K562 (cell line): ENCODE measurements around the gene UPK2. TPM values are rescaled to one million over a fixed set of nuclear protein-coding genes. Genes with fewer than 3 reads are reported as not detected.
A peak's percentile ranks its signal among the peaks of the same experiment; 100 is the strongest.

Source experiments
- ASH1L ChIP-seq: fragments of 450-650 bp; IDR thresholded peaks from 2 replicates; pipeline ENCODE4 v1.6.1; 2018; ENCODE audit warnings: borderline replicate concordance, mild to moderate bottlenecking, low read depth; ENCODE audit not compliant: partially characterized antibody
- BCL6 ChIP-seq: fragments of 250-450 bp; sonication (Bioruptor Pico); IDR thresholded peaks from 2 replicates; pipeline ENCODE4 v1.4.0; 2020
- BCOR ChIP-seq: fragments of 450-650 bp; IDR thresholded peaks from 2 replicates; pipeline ENCODE4 v1.6.1; 2016
- BHLHE40 ChIP-seq: IDR thresholded peaks from 2 replicates; pipeline ENCODE4 v1.6.1; 2011; ENCODE audit warnings: low read length, improper control_type of control experiment
- CBFB ChIP-seq: sonication (generic); formaldehyde crosslinking; IDR thresholded peaks from 2 replicates; pipeline ENCODE4 v1.4.0; 2020; ENCODE audit warnings: mild to moderate bottlenecking, missing genetic modification reagents
- CHD2 ChIP-seq: IDR thresholded peaks from 2 replicates; pipeline ENCODE4 v1.6.1; 2011; ENCODE audit warnings: low read depth, low read length
- COPS2 ChIP-seq: fragments of 450-650 bp; conservative IDR thresholded peaks from 2 replicates; pipeline ENCODE4 v1.6.1; 2016; ENCODE audit warnings: mild to moderate bottlenecking, moderate library complexity
- FOXJ3 ChIP-seq: sonication (generic); formaldehyde crosslinking; IDR thresholded peaks from 2 replicates; pipeline ENCODE4 v1.4.0; 2020; ENCODE audit warnings: mild to moderate bottlenecking, missing genetic modification reagents
- GATAD2A ChIP-seq: fragments of 450-650 bp; IDR thresholded peaks from 2 replicates; pipeline ENCODE4 v1.6.1; 2017
- HDAC8 ChIP-seq: fragments of 450-650 bp; IDR thresholded peaks from 2 replicates; pipeline ENCODE4 v1.6.1; 2016; ENCODE audit warnings: mild to moderate bottlenecking, missing genetic modification characterization, moderate library complexity, missing compliant biosample characterization
- HSF4 ChIP-seq: fragments of 250-450 bp; sonication (Bioruptor Pico); IDR thresholded peaks from 2 replicates; pipeline ENCODE4 v2.1.2; 2022; ENCODE audit warnings: mild to moderate bottlenecking, moderate library complexity, borderline replicate concordance
- MBD2 ChIP-seq: sonication (generic); IDR thresholded peaks from 2 replicates; pipeline ENCODE4 v1.6.1; 2016; ENCODE audit warnings: low read depth, borderline replicate concordance
- MNT ChIP-seq, 2 experiments: fragments of 450-650 bp; conservative IDR thresholded peaks; 2 replicates each; pipeline ENCODE4 v1.6.1; 2017; ENCODE audit warnings: mild to moderate bottlenecking in 2 of 2, moderate library complexity in 2 of 2
- MTF1 ChIP-seq: fragments of 250-450 bp; sonication (Bioruptor Pico); IDR thresholded peaks from 2 replicates; pipeline ENCODE4 v1.9.0; 2021; ENCODE audit warnings: moderate library complexity, mild to moderate bottlenecking, inconsistent platforms, borderline replicate concordance
- OTX1 ChIP-seq: fragments of 450-650 bp; formaldehyde crosslinking; IDR thresholded peaks from 2 replicates; pipeline ENCODE4 v1.4.0; 2022; ENCODE audit warnings: mild to moderate bottlenecking
- PBX2 ChIP-seq, 2 experiments: IDR thresholded peaks in 1 of 2; conservative IDR thresholded peaks in 1 of 2; 2 replicates each; pipeline ENCODE4 v1.6.1; 2016; ENCODE audit warnings: low read depth in 2 of 2, mild to moderate bottlenecking in 1 of 2, missing compliant biosample characterization in 1 of 2, missing genetic modification characterization in 1 of 2, moderate library complexity in 1 of 2
- PCBP2 ChIP-seq: fragments of 200-400 bp; formaldehyde crosslinking; IDR thresholded peaks from 2 replicates; pipeline ENCODE4 v1.6.1; 2018; ENCODE audit warnings: low read length, low read depth, mild to moderate bottlenecking, moderate library complexity; ENCODE audit not compliant: poor library complexity, severe bottlenecking
- PML ChIP-seq: IDR thresholded peaks from 2 replicates; pipeline ENCODE4 v1.6.1; 2012; ENCODE audit warnings: low read length, inconsistent platforms
- RUNX1 ChIP-seq: sonication (generic); IDR thresholded peaks from 2 replicates; pipeline ENCODE4 v1.6.1; 2016; ENCODE audit warnings: antibody characterized with exemption, low read depth
- TAL1 ChIP-seq: fragments of 450-650 bp; IDR thresholded peaks from 2 replicates; pipeline ENCODE4 v1.6.1; 2016; ENCODE audit warnings: mild to moderate bottlenecking
- TEAD2 ChIP-seq: fragments of 450-650 bp; IDR thresholded peaks from 2 replicates; pipeline ENCODE4 v1.6.1; 2016; ENCODE audit warnings: missing genetic modification characterization, control low read depth, missing compliant biosample characterization
- TGIF2 ChIP-seq: sonication (generic); formaldehyde crosslinking; IDR thresholded peaks from 2 replicates; pipeline ENCODE4 v1.8.1; 2022; ENCODE audit warnings: mild to moderate bottlenecking, missing genetic modification reagents, moderate library complexity
- ZBTB49 ChIP-seq: sonication (generic); formaldehyde crosslinking; IDR thresholded peaks from 2 replicates; pipeline ENCODE4 v1.8.0; 2022; ENCODE audit warnings: missing genetic modification reagents, mild to moderate bottlenecking, borderline replicate concordance
- polyA plus RNA-seq, 8 experiments: library from polyadenylated mRNA; depleted of rRNA in 4 of 8; stranded (reverse) in 5 of 8; unstranded in 3 of 8; fragments of >200 nt; fragmentation: Nextera tagmentation in 2 of 8; fragmentation: Illumina TruSeq in 1 of 8; extraction: Ambion mirVana in 2 of 8; extraction: Trizol in 1 of 8; gene quantifications; 2 replicates each; pipeline versions ENCODE4 v1.2.1 to v1.2.3, GENCODE V29; 2011 to 2014; ENCODE audit warnings: inconsistent platforms in 1 of 8, missing spikeins in 1 of 8
- total RNA-seq, 7 experiments: library from RNA; depleted of rRNA in 6 of 7; stranded (reverse); fragments of >200 nt in 6 of 7; fragmentation: Illumina TruSeq in 2 of 7; extraction: Trizol in 2 of 7; gene quantifications; 2 replicates each; pipeline versions ENCODE4 v1.2.1 to v1.2.3, GENCODE V29; 2011 to 2021; ENCODE audit warnings: low replicate concordance in 1 of 7

The UPK2 gene
- total and polyA plus RNA-seq, 9 of the 15 experiments (the other 6 are each of a cell fraction or from before 2014, with no cell fraction given): not detected

GRCh38 chr11:118930094-118930712 is 25.9 kb upstream of the UPK2 start (continued):
- TF ChIP-seq OTX1 (no peak), HDAC8 (tag) (no peak), PML (0 out of 2 replicates have a peak, but pooled peaks have one; percentile 22), CBFB (CRISPR knock-in tag) (peak; percentile 43; the same call in 1 of the 2 replicates), TGIF2 (CRISPR knock-in tag) (no peak), TAL1 (no peak), BHLHE40 (no peak), BCL6 (no peak), BCOR (peak; percentile 59), TEAD2 (tag) (no peak), CHD2 (no peak), ASH1L (no peak), PBX2 (CRISPR knock-in tag; IDR thresholded peaks at IDR 0.05; ENCODE audit: low read depth) (no peak), PBX2 (tag; conservative IDR thresholded peaks at IDR 0.05; ENCODE audit: low read depth) (no peak), FOXJ3 (CRISPR knock-in tag) (no peak), COPS2 (no peak), GATAD2A (no peak; the same call in 1 of the 2 replicates), MBD2 (no peak; the same call in 1 of the 2 replicates), MNT (conservative IDR thresholded peaks at IDR 0.05) (no peak; a peak in 2 of 4 replicates), PCBP2 (no peak), HSF4 (CRISPR knock-in tag) (no peak), RUNX1 (no peak), MTF1 (CRISPR knock-in tag) (no peak), ZBTB49 (CRISPR knock-in tag) (no peak)
